ENCODE data around the gene RIOK1. TPM values are rescaled to one million over a fixed set of nuclear protein-coding genes. Genes with fewer than 3 reads are reported as not detected.
"Not testable (repeated sequence)": the region's sequence is repeated elsewhere in the genome, so short reads cannot be mapped to it uniquely, and the experiment has no call there.

Gene RIOK1
- total and polyA plus RNA-seq, 11 donors, result 7.0 to 14.4 (median 9.7) TPM

GRCh38 chr6:7343546-7344475 lies 45.8 kb upstream of the RIOK1 start:
- DNase-seq, result no peak
- Histone ChIP-seq H3K4me3 (peak overlapping the region in 1 of 12 donors; percentile 30), H3K27ac (no peak overlapping the region), H3K36me3 (no peaks in the 10 kb centered on the region), H3K4me1 (peaks cover 0 to 8% (median 0%) of the 10 kb centered on the region in 12 donors), H3K27me3 (peaks cover 0 to 7% (median 0%) of the 10 kb centered on the region in 9 donors), H3K9me3 (no peaks in the 10 kb centered on the region)
- intact Hi-C loops (cut with DNase I), result no loop called here
- 65 to 81% (median 80%) methylated on average over 7 to 29 of the region's 29 CpGs for WGBS, 4 donors
- TF ChIP-seq POLR2A (IDR thresholded peaks at IDR 0.05) (no peak), CTCF (IDR thresholded peaks at IDR 0.05) (no peak)
- ATAC-seq, result no peak

GRCh38 chr6:7344773-7345450 lies 44.7 kb upstream of the RIOK1 start:
- H3K36me3 ChIP-seq; H3K9me3 ChIP-seq; H3K27me3 ChIP-seq; H3K4me3 ChIP-seq; H3K27ac ChIP-seq; ATAC-seq; intact Hi-C loops (cut with DNase I); DNase-seq; H3K4me1 ChIP-seq: not testable (repeated sequence)
- 66 to 87% (median 80%) methylated on average over 10 of the region's 10 CpGs for WGBS, 4 donors

- intact Hi-C loops (cut with DNase I); H3K27ac ChIP-seq; H3K27me3 ChIP-seq; DNase-seq; H3K9me3 ChIP-seq; H3K4me1 ChIP-seq; ATAC-seq; H3K4me3 ChIP-seq; H3K36me3 ChIP-seq: not testable (repeated sequence)
- WGBS, 4 donors, result 53 to 65% (median 58%) methylated on average over 2 of the region's 2 CpGs
These were observed 42.0 kb upstream of the RIOK1 start for GRCh38 chr6:7347551-7347997.

- ATAC-seq; H3K4me3 ChIP-seq; H3K27me3 ChIP-seq; H3K36me3 ChIP-seq; DNase-seq; H3K9me3 ChIP-seq; H3K27ac ChIP-seq; H3K4me1 ChIP-seq; intact Hi-C loops (cut with DNase I): not testable (repeated sequence)
- 78 to 85% (median 82%) methylated on average over 1 of the region's 1 CpG for WGBS, 4 donors
These were observed 39.0 kb upstream of the RIOK1 start for GRCh38 chr6:7350591-7350990.

- ATAC-seq; H3K4me3 ChIP-seq; H3K27ac ChIP-seq; H3K27me3 ChIP-seq; H3K9me3 ChIP-seq; H3K4me1 ChIP-seq; H3K36me3 ChIP-seq; DNase-seq; intact Hi-C loops (cut with DNase I): not testable (repeated sequence)
- WGBS, 4 donors, result 60 to 75% (median 67%) methylated on average over 3 of the region's 3 CpGs
These were observed 37.7 kb upstream of the RIOK1 start for GRCh38 chr6:7351916-7352315.

- no peaks in the 10 kb centered on the region for H3K36me3 ChIP-seq
- intact Hi-C loops (cut with DNase I), result no loop called here
- H3K9me3 ChIP-seq, result no peaks in the 10 kb centered on the region
- H3K4me1 ChIP-seq, result no peaks in the 10 kb centered on the region
- no peak for DNase-seq
- H3K27me3 ChIP-seq, result no peaks in the 10 kb centered on the region
- H3K27ac ChIP-seq, result no peak overlapping the region
- no peak overlapping the region for H3K4me3 ChIP-seq
- WGBS, 4 donors, result 80 to 86% (median 82%) methylated on average over 7 of the region's 7 CpGs
- ATAC-seq, result no peak
- TF ChIP-seq POLR2A (IDR thresholded peaks at IDR 0.05) (no peak), CTCF (IDR thresholded peaks at IDR 0.05) (no peak)
These were observed 22.2 kb upstream of the RIOK1 start for GRCh38 chr6:7367408-7367807.

All from heart left ventricle (tissue), 16 donors.